Prostate gland (tissue), 2 donors: ENCODE results near the gene REEP2. TPM values are rescaled to one million over a fixed set of nuclear protein-coding genes. Genes with fewer than 3 reads are reported as not detected.
A peak's percentile ranks its signal among the peaks of the same experiment; 100 is the strongest.

ENCODE experiments used
- DNase-seq: peaks from one replicate; pipeline ENCODE4 v3.0.0-alpha.2; 2019; ENCODE audit warnings: low spot score
- H3K27ac ChIP-seq, 2 donors: fragments of 200-600 bp; sonication (generic); 2 replicates each; pipeline ENCODE4 v1.5.1; 2017 to 2019
- H3K27me3 ChIP-seq: fragments of 200-600 bp; sonication (generic); replicated peaks from 2 replicates; pipeline ENCODE4 v1.5.1; 2019; ENCODE audit not compliant: insufficient read depth
- H3K36me3 ChIP-seq, 2 donors: fragments of 200-600 bp; sonication (generic); 1 replicate in 1 of 2; 2 replicates in 1 of 2; pipeline versions ENCODE4 v1.5.1 to v1.8.1; 2017 to 2019
- H3K4me1 ChIP-seq: fragments of 200-600 bp; sonication (generic); replicated peaks from 2 replicates; pipeline ENCODE4 v1.5.1; 2019
- H3K4me3 ChIP-seq, 2 donors: fragments of 200-600 bp; sonication (generic); 2 replicates each; pipeline ENCODE4 v1.5.1; 2017 to 2019
- H3K9me3 ChIP-seq: fragments of 200-600 bp; sonication (generic); 2 replicates; pipeline ENCODE4 v1.5.1; 2017
- CTCF ChIP-seq, 4 experiments: fragments of 200-600 bp in 2 of 4; fragments of 450-650 bp in 2 of 4; sonication (generic) in 2 of 4; IDR thresholded peaks; 1 replicate in 3 of 4; 2 replicates in 1 of 4; pipeline ENCODE4 v1.5.1; 2016 to 2019; ENCODE audit warnings: antibody characterized with exemption in 4 of 4, mild to moderate bottlenecking in 2 of 4, moderate library complexity in 2 of 4
- POLR2A ChIP-seq: fragments of 450-650 bp; IDR thresholded peaks from one replicate; pipeline ENCODE4 v1.6.1; 2016; ENCODE audit warnings: antibody characterized with exemption, mild to moderate bottlenecking
- POLR2AphosphoS5 ChIP-seq: sonication (generic); formaldehyde crosslinking; IDR thresholded peaks from one replicate; pipeline ENCODE4 v1.6.1; 2017; ENCODE audit warnings: antibody characterized with exemption
- WGBS: methylation state at CpG from one replicate; pipeline ENCODE4 v1.1.5; 2018; 5-methylcytosine and 5-hydroxymethylcytosine counted together
- intact Hi-C: fragments of 100-400 bp; cut with DNase I; formaldehyde crosslinking; loops from one replicate; pipeline ENCODE4 v1.14.2; 2022
- total RNA-seq, 2 donors: library from RNA; depleted of rRNA; stranded (reverse); fragments of >200 nt; gene quantifications; one replicate each; pipeline ENCODE4 v1.1.0, GENCODE V29; 2016

The REEP2 gene
- total RNA-seq, 2 donors from 2014 or later: 4.1 to 21.2 TPM

DNA sequence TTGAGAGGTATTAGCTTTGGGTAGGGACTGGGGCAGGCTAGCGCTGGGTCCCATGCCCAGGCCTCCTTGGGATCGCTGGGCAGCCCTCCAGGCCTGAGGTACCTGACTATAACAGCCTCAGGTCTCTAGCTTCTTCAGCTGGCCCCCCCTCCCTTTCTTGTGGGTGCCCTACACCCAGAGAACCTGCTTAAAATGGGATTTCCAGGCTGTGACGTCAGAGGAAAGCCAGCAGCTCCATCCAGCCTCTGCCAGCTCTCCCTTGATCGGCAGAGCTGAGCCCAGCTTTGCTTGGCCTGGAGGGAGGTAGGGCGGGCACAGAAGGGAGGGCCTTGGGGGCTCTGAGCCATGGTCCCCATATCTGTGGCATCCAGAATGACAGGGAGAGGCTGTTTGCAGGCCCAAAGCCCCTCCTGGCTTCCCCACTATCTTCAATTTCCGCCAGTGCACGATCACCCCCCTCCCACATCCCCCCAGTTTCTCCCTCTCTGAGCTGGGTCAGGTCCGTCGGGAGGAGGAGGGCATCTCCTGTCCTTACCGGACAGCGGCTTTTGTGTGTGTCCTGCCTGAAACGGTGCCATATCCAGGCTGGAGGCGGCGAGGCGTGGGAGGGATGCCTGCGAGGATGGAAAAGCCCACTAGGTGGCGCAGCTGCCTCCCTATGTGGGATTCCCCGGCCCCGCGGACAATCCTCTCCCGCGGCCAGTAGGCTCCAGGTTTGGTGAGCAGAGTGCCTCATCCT, 10.8 kb downstream of the REEP2 start:
- 12% methylated on average over 22 of the region's 22 CpGs for WGBS
- intact Hi-C loops: loop anchor here (1.0 kb wide), 1 partner anchor 54 kb away; no protein-coding TSS in a partner anchor
- peak overlapping the region in 1 of 2 donors; percentile 26 for H3K27ac ChIP-seq
- no peaks in the 10 kb centered on the region for H3K9me3 ChIP-seq
- DNase-seq: peak; percentile 87
- H3K4me1 ChIP-seq: peaks cover 5% of the 10 kb centered on the region
- H3K4me3 ChIP-seq: no peak overlapping the region
- peak; percentile 86 to 98 (median 94) for TF ChIP-seq CTCF (IDR thresholded peaks at IDR 0.05)
- peak; percentile 53 for TF ChIP-seq POLR2AphosphoS5
- no peak for TF ChIP-seq POLR2A
- no peaks in the 10 kb centered on the region for H3K27me3 ChIP-seq
- no peaks in the 10 kb centered on the region for H3K36me3 ChIP-seq

DNA sequence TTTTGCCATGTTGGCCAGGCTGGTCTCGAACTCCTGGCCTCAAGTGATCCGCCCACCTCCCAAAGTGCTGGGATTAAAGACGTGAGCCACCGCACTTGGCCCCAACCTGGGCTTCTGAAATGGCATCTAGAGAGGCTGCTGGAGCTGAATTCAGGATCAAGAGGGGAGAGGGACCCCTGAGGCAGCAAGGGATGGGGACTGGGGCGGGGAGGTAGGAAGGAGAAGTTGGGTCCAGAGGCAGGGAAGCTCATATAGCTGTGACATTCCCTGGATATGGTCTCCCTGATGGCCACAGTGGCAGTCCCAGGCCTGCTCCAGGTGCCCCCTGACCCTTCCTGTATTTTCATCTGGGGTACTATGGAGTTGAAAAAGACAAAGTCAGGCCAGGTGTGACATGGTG, 12.1 kb downstream of the REEP2 start:
- no peak overlapping the region for H3K27ac ChIP-seq
- no peak for DNase-seq
- no peaks in the 10 kb centered on the region for H3K9me3 ChIP-seq
- H3K4me1 ChIP-seq: peaks cover 5% of the 10 kb centered on the region
- 91% methylated on average over 5 of the region's 5 CpGs for WGBS
- H3K4me3 ChIP-seq: no peak overlapping the region
- H3K36me3 ChIP-seq: no peaks in the 10 kb centered on the region
- intact Hi-C loops: loop anchor here (1.0 kb wide), 1 partner anchor 52 kb away; no protein-coding TSS in a partner anchor
- no peaks in the 10 kb centered on the region for H3K27me3 ChIP-seq
- TF ChIP-seq CTCF (IDR thresholded peaks at IDR 0.05) (no peak), POLR2AphosphoS5 (no peak), POLR2A (no peak)

GRCh38 chr5:138452720-138453119, 13.9 kb downstream of the REEP2 start:
- Histone ChIP-seq H3K36me3 (no peaks in the 10 kb centered on the region), H3K27me3 (no peaks in the 10 kb centered on the region), H3K27ac (no peak overlapping the region), H3K4me1 (peaks cover 5% of the 10 kb centered on the region), H3K9me3 (no peaks in the 10 kb centered on the region), H3K4me3 (no peak overlapping the region)
- intact Hi-C loops: no loop called here
- 82% methylated on average over 6 of the region's 6 CpGs for WGBS
- TF ChIP-seq POLR2A (no peak), POLR2AphosphoS5 (no peak), CTCF (IDR thresholded peaks at IDR 0.05) (no peak)
- no peak for DNase-seq

DNA sequence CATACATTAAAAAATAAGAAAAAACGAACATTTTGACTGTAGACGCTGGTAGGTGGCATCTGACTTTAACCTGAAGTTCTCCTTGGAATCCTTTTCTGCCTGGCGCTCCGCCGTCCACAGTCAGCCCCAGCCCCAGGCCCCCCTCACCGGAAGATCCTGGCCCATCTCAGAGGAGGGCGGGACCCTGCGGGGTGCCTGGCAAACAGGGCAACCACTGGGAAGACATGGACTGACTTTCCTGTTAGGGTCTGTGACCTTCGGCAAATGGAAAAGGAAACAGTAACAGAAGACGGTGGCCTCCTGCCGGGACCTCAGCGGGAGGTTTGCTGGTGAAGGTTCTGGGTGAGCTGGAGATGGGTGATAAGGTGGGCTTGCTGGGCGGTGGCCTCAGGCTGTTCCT, 14.7 kb downstream of the REEP2 start:
- 88% methylated on average over 13 of the region's 13 CpGs for WGBS
- no peak for TF ChIP-seq POLR2A
- no peak for TF ChIP-seq CTCF (IDR thresholded peaks at IDR 0.05)
- TF ChIP-seq POLR2AphosphoS5: no peak
- no peak for DNase-seq
- H3K4me1 ChIP-seq: peaks cover 5% of the 10 kb centered on the region
- H3K27me3 ChIP-seq: no peaks in the 10 kb centered on the region
- H3K9me3 ChIP-seq: no peaks in the 10 kb centered on the region
- no peak overlapping the region for H3K27ac ChIP-seq
- no peak overlapping the region for H3K4me3 ChIP-seq
- intact Hi-C loops: no loop called here
- H3K36me3 ChIP-seq: no peaks in the 10 kb centered on the region

GRCh38 chr5:138454121-138454520, 15.3 kb downstream of the REEP2 start:
- no peaks in the 10 kb centered on the region for H3K27me3 ChIP-seq
- 68% methylated on average over 8 of the region's 8 CpGs for WGBS
- no peak for DNase-seq
- TF ChIP-seq POLR2AphosphoS5 (no peak), POLR2A (no peak), CTCF (IDR thresholded peaks at IDR 0.05) (no peak)
- intact Hi-C loops: no loop called here
- no peaks in the 10 kb centered on the region for H3K36me3 ChIP-seq
- H3K27ac ChIP-seq: no peak overlapping the region
- H3K9me3 ChIP-seq: no peaks in the 10 kb centered on the region
- H3K4me3 ChIP-seq: no peak overlapping the region
- H3K4me1 ChIP-seq: peaks cover 5% of the 10 kb centered on the region
